CD4-positive, alpha-beta T cell treated with Interferon gamma for 1 hour (primary cell): ENCODE data around the gene KRT86.
A peak's percentile ranks its signal among the peaks of the same experiment; 100 is the strongest.
"Not testable (repeated sequence)": the region's sequence is repeated elsewhere in the genome, so short reads cannot be mapped to it uniquely, and the experiment has no call there.

Source experiments
- DNase-seq: peaks from one replicate; pipeline ENCODE4 v3.0.0-alpha.2; 2020

KRT86 gene

DNA sequence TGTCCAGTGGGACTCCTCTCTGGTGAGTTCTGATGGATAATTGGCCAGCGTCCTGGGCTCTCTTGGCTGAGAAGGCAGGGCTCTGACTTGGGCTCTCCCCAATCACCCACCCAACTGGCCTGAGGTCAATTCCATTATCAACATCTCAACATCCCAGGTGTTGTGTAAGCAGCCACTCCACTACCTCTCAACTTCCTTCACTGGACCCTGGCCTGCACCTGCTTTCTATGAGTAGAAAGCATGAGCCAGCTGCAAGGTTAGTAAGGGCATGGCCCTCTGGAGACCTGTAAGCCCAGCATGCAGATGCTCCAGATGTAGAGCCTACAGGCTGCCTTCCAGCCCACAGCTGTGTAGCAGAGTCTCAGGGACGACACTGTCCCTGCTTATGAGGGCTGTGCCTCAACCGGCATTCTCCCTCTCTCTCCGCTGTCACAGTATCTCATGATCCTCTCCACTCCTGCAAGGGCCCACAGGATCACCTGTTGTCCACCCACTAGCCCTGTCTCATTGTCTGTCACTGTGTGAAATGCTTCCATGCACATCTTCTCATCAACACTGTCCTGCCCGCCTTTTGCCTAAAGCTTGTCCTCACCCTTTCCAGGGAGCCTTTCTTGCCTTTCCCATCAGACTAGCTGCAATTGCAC, 22.2 kb downstream of the KRT86 start:
- no peak for DNase-seq

DNA sequence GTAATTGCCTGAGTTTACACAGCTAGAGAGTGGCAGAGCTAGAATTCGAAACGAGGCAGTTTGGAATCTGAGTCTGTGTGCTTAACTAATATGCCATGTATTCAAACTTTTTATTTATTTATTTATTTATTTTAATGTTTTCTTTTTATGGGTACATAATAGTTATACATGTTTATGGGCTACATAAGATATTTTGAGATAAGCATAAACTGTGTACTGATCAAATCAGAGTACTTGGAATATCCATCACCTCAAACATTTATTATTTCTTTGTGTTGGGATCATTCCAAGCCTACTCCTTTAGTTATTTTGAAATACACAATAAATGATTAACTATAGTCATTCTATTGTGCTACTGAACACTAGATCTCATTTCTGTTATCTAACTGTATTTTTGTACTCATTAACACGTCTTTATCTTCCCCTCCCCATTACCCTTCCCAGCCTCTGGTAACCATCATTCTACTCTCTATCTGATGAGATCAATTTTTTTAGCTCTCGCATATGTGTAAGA, 24.3 kb downstream of the KRT86 start:
- DNase-seq: no peak

DNA sequence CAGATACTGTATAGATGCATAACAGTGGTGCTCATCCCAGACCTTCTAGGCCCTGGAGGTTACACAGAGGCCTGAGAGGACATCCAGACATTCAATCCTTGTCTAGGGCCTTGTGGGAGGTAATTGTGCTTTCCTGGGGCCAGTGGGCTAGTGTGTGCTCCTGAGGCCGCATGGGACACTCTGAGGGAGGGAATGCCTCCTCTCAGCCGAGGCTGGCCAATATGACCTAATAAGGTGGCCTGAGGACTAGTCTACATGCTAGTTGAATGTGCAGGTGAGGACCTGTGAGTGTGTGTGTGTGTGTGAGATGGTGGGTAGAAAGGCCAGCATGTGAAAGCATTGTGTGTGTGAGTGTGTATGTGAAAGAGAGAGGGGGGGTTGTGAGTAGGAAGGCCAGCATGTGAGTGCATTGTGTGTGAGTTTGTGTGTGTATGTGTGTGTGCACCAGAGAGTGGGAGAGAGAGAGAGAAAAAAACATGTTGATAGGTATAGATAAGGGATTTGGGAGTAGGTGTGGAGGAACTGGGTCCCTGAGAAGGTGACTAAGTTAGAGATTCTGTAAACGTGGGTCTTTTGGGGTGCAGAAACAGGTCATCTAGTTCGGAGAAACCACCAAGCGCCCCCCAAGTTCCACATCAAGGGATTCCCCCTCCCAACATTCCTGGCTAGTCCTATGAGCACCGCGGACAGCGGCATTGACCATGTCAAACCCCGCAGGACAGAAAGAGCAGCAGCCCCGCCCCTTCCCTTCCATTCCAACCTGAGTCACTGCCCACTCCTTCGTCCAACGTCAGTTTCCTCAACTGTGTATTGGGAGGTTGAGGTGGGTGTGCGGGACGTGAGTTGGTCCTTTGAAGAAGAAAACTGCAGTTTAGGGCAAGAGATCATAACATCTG, 26.6 kb downstream of the KRT86 start:
- no peak for DNase-seq

DNA sequence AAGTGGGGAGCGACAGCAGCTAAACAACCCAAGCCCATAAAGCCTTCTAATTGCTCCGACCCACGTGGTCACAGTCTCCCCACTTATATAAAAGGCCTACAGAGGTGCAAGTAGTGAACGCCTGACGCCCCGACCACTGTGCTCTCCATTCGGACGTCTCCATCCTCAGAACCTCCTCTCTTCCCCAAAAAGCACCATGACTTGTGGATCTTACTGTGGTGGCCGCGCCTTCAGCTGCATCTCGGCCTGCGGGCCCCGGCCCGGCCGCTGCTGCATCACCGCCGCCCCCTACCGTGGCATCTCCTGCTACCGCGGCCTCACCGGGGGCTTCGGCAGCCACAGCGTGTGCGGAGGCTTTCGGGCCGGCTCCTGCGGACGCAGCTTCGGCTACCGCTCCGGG, 27.3 kb downstream of the KRT86 start:
- DNase-seq: not testable (repeated sequence)

- not testable (repeated sequence) for DNase-seq
Observed at GRCh38 chr12:52302242-52302914, 27.9 kb downstream of the KRT86 start.

- peak; percentile 30 for DNase-seq
Observed at GRCh38 chr12:52304941-52305411, 30.5 kb downstream of the KRT86 start.

DNA sequence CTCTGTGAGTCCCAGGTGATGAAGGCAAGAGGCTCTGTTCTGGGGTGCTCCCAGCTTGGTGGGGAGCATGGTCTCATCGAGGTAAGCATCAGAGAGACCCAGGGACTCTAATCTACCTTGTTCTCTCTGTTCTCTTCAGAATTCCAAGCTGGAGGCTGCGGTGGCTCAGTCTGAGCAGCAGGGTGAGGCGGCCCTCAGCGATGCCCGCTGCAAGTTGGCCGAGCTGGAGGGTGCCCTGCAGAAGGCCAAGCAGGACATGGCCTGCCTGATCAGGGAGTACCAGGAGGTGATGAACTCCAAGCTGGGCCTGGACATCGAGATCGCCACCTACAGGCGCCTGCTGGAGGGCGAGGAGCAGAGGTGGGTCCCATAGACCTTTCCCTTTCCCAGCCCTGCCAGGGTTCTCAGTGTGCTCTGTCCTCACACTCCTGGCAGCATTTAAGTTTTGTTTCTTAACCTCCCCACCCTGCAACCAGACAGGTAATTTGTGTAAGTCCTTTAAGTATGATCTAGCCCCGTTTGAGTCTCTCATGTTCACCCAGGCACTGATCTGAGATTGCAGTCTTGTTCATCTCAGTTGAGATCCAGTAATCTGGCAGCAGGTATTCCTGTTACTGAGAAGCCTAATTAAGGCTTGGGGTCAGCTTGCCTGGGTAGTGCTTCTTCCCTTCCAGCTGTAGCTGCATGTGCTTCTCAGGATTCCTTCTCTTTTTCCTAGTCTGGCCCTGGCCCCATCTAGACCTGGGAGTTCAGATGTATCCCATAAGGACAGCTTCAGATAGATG, 31.7 kb downstream of the KRT86 start:
- DNase-seq: no peak

DNA sequence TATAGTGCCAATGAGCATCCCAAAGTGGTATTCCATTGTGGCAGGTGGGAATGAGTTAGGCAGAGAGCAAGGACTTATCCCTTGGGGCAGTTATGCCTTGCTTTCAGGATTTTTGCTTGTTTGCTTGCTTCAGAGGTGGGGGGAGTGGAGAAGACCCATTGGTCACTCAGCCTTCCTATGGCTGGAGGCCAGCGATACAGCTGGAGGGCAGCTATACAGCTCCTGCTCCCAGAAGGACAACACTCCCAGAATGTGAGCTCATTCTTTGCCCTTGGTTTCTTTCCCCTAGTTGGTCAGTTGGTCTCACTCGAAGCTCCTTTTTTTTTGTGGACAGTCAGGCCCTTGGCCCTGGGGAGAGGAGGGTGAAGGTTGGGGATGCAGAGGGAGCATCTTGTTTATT, 32.3 kb downstream of the KRT86 start:
- DNase-seq: no peak

GRCh38 chr12:52307836-52308805, 33.7 kb downstream of the KRT86 start:
- DNase-seq: peak; percentile 14

DNA sequence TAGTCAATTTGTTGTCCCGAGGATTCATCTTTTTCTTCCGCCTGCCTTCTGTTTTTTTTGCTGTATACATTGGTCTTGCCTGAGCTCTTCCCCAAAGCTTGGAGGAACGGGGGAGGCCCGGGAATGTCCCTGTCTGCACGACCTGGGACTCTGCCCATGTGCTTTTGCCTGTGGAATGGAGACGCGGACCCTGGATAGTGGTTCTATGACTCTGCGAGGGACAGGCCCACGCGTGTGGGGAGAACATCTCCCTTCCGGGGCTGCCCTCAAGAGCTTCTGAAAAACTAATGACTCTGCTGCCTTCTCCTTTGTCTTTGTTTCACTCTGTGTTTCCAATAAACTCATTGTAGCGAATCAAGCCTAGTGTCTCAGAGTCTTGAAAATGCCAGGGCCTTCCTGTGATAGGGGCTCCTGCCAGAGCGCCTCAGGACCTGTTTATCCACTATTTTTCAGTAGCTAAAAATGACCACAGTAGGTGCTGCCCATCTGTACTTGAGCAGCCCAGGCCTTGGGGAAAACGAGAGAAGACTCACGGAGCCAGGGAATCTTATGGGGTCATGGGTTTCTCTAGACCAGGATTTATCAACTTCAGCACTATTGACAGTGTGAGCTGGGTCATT, 34.5 kb downstream of the KRT86 start:
- no peak for DNase-seq

DNA sequence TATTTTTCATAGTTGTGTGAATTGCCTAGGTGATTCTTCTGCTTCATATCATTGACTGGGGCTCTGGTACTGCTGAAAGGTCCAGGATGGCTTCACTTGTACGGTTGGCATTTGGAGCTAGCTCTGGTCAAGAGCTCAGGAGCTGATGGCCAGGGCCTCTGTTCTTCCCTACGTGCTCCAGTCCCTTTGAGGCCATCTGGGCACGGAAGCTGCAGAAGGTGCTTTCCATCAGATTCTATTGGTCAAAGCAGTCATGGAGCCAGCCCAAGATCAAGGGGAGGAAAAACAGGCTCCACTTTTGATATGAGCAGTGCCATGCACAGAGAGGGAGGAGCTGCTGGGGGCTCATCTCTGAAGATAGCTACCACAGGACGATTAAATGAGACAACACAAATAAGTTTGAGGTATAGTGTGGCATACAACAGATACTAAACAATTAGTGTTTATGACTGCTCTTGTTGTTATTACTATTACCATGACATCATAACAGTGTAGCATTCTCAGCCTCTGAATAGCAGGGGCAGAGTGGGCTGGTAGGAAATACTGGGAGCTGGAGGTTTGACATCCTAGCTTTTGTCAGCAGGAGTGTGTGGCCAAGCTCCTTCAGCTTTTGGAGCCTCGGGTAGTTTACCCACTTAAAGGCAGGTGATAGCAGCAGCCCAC, 36.3 kb downstream of the KRT86 start:
- DNase-seq: no peak

DNA sequence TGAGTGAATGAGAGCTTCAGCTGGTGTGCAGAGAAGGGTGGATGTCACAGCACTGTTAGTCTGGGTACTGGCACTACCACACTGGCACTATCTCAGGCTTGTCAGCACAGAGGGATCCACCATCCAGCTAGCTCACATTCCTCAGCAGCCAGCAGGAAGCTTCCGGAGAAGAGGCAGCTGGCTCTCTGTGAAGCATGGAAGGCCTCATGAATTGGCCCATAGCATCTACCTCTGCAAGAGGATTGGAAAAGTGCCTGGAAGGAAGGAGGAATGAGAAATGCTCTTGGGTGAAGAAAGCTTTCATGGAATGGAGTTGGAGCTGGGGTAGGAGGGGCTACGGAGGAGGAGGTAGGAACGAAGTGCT, 36.8 kb downstream of the KRT86 start:
- no peak for DNase-seq

GRCh38 chr12:52312086-52312485, 37.6 kb downstream of the KRT86 start:
- no peak for DNase-seq

- DNase-seq: no peak
Observed at GRCh38 chr12:52313461-52313860, 39.0 kb downstream of the KRT86 start.

DNA sequence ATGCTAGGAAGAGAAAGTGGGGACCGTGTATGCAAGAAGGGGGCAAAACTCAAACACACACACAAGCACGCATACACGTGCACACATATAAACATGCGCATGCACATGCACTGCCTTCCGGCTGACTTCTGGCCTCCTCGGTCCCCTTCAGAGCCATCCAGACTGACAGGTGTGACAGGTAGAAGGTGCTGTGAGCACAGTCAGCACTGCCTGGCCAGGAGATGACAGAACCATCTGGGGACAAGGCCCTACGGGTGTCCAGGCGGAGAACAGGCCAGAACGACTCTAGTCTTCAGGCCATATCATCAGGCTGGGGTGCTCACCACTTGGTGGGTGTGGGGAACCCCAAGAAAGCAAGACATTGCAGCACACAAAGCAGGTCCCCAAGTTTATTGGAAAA, 39.5 kb downstream of the KRT86 start:
- DNase-seq: no peak

- no peak for DNase-seq
Observed at GRCh38 chr12:52314511-52314910, 40.1 kb downstream of the KRT86 start.

DNA sequence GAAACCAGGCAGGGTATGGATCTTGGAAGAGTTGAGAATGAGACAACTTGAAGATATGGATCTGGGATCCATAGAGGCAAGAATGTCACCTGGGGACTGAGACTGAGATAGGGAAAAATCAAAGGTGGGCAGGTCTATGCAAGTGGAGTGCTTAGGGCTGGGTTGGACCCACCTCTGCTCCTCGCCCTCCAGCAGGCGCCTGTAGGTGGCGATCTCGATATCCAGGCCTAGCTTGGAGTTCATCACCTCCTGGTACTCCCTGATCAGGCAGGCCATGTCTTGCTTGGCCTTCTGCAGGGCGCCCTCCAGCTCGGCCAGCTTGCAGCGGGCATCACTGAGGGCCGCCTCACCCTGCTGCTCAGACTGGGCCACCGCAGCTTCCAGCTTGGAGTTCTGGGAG, 41.3 kb downstream of the KRT86 start:
- not testable (repeated sequence) for DNase-seq

DNA sequence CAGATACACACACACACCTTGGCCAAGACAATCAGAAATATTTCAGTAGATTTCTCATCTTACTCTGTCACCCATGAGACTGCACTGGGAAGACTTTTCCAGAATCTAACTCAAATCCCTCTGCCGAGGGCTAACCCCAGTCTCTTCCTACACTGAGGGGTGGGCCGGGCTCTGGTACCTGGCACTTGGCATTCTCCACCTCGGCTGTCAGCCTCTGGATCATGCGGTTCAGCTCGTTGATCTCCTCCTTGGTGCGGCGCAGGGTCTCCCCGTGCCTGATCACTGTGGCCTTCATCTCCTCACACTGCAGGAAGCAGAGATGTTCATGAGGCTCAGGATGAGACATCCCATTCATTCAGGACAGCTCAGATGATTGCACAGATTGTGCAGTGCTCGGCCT, 41.8 kb downstream of the KRT86 start:
- DNase-seq: no peak

- no peak for DNase-seq
Observed at GRCh38 chr12:52316701-52317100, 42.3 kb downstream of the KRT86 start.

DNA sequence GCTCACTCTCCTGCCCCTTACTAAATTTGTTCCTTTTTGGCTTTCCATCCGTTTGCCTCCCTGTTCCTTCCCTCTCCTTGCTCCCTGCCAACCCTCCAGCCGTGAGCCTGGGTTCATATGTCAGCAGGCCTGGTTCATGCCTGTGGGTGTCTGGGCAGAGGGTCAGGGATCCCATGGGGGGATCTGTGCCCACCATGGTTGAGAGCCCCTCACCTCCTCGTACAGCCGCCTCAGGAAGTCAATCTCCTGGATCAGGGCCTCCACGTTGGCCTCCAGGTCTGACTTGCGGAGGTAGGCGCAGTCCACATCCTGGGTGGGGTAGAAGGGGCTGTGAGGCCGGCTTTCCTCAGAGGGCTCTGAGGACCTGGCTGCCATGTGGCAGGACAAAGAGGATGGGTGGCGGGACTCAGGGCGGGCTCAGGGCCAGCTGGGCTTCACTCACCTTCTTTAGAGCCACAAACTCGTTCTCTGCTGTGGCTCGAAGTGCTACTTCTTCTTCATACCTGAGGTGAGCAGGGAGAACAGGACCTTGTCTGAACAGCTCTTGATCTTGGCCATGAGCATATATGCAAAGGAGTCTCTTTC, 43.1 kb downstream of the KRT86 start:
- DNase-seq: no peak
